Endothelial cell of umbilical vein (primary cell): Measurements from ENCODE around the gene AP4S1. TPM values are rescaled to one million over a fixed set of nuclear protein-coding genes. Genes with fewer than 3 reads are reported as not detected.

Experiments
- BruUV-seq: library from RNA; stranded (reverse); fragments of 400-500 nt; replicated peaks from 2 replicates; lab custom pipeline; 2021; lab: Mats Ljungman, UMichigan
- CTCF ChIA-PET: fragments of 300-600, 350-600 bp; sonication (Branson Sonifier 250); formaldehyde crosslinking; loops from one replicate; lab custom pipeline; 2021; ENCODE audit warnings: antibody characterized with exemption, inconsistent platforms; lab: Charles Lee
- POLR2A ChIA-PET: fragments of 300-600, 350-600 bp; sonication (Branson Sonifier 250); formaldehyde crosslinking; loops from one replicate; lab custom pipeline; 2021; ENCODE audit warnings: antibody characterized with exemption, inconsistent platforms; lab: Charles Lee
- DNase-seq: peaks from one replicate; pipeline ENCODE4 v3.0.0-alpha.2; 2011; ENCODE audit warnings: low read depth, low spot score
- FAIRE-seq: peaks from 2 replicates; lab custom pipeline; 2011; peaks lifted over from hg19 to GRCh38; lab: Jason Lieb, UNC
- H2AFZ ChIP-seq: 2 replicates; pipeline ENCODE4 v1.6.0; 2012; ENCODE audit warnings: low read depth, low read length, control low read depth, inconsistent platforms
- H3K27ac ChIP-seq: 2 replicates; pipeline ENCODE4 v1.5.1; 2011; ENCODE audit warnings: low read depth, mild to moderate bottlenecking, control low read depth, low read length, moderate library complexity; ENCODE audit not compliant: insufficient read depth
- H3K27me3 ChIP-seq, 2 experiments: 2 replicates each; pipeline versions ENCODE4 v1.6.0 to v1.6.1; 2011; ENCODE audit warnings: low read length in 2 of 2, mixed read lengths in 1 of 2; ENCODE audit not compliant: control insufficient read depth in 2 of 2, insufficient read depth in 2 of 2
- H3K36me3 ChIP-seq, 2 experiments: 2 replicates in 1 of 2; 3 replicates in 1 of 2; pipeline ENCODE4 v1.5.1; 2011; ENCODE audit warnings: low read length in 2 of 2, mild to moderate bottlenecking in 1 of 2, moderate library complexity in 1 of 2; ENCODE audit not compliant: control insufficient read depth in 2 of 2, insufficient read depth in 2 of 2; ENCODE audit errors: extremely low read depth in 1 of 2
- H3K4me1 ChIP-seq: 3 replicates; pipeline ENCODE4 v1.5.1; 2011; ENCODE audit warnings: mild to moderate bottlenecking, low read length; ENCODE audit not compliant: control insufficient read depth, insufficient read depth; ENCODE audit errors: extremely low read depth
- H3K4me2 ChIP-seq: 2 replicates; pipeline ENCODE4 v1.6.1; 2011; ENCODE audit warnings: low read length, control low read depth, mixed read lengths; ENCODE audit not compliant: insufficient read depth
- H3K4me3 ChIP-seq, 3 experiments: fragments of 200-600 bp in 1 of 3; sonication (generic), shearing (Covaris generic) in 1 of 3; replicated peaks in 1 of 3; 2 replicates each; pipeline ENCODE4 v1.5.1; 2011 to 2016; ENCODE audit warnings: control low read depth in 3 of 3, low read length in 3 of 3, mild to moderate bottlenecking in 2 of 3, inconsistent platforms in 1 of 3, low read depth in 1 of 3, moderate library complexity in 1 of 3; ENCODE audit not compliant: insufficient read depth in 1 of 3
- H3K79me2 ChIP-seq: 2 replicates; pipeline ENCODE4 v1.6.0; 2012; ENCODE audit warnings: low read length, inconsistent platforms; ENCODE audit not compliant: control insufficient read depth, insufficient read depth
- H3K9ac ChIP-seq: replicated peaks from 2 replicates; pipeline ENCODE3; 2011; ENCODE audit warnings: low read length, control low read depth; ENCODE audit not compliant: insufficient read depth; ENCODE audit errors: extremely low read depth
- H3K9me1 ChIP-seq: replicated peaks from 3 replicates; pipeline ENCODE4 v1.6.0; 2011; ENCODE audit warnings: mild to moderate bottlenecking, low read length; ENCODE audit not compliant: control insufficient read depth, insufficient read depth; ENCODE audit errors: extremely low read depth
- H3K9me3 ChIP-seq: replicated peaks from 2 replicates; pipeline ENCODE4 v1.5.1; 2012; ENCODE audit warnings: low read length, inconsistent platforms; ENCODE audit not compliant: control insufficient read depth, insufficient read depth
- H4K20me1 ChIP-seq: replicated peaks from 2 replicates; pipeline ENCODE3; 2011; ENCODE audit warnings: mild to moderate bottlenecking, low read length; ENCODE audit not compliant: control insufficient read depth, insufficient read depth; ENCODE audit errors: extremely low read depth
- CTCF ChIP-seq, 2 donors: IDR thresholded peaks; 1 replicate in 1 of 2; 2 replicates in 1 of 2; pipeline ENCODE4 v1.5.1; 2011; ENCODE audit warnings: low read length in 2 of 2, mild to moderate bottlenecking in 2 of 2, moderate library complexity in 2 of 2, control low read depth in 1 of 2, inconsistent platforms in 1 of 2, low read depth in 1 of 2; ENCODE audit not compliant: insufficient read depth in 1 of 2; ENCODE audit errors: extremely low read depth in 1 of 2
- EZH2 ChIP-seq: IDR thresholded peaks from 2 replicates; pipeline ENCODE4 v1.6.1; 2012; ENCODE audit warnings: borderline replicate concordance, low read depth, mild to moderate bottlenecking, moderate library complexity, low read length, inconsistent platforms; ENCODE audit not compliant: severe bottlenecking
- FOS ChIP-seq: IDR thresholded peaks from 2 replicates; pipeline ENCODE4 v1.6.1; 2011; ENCODE audit warnings: mild to moderate bottlenecking, low read length, moderate library complexity, borderline replicate concordance; ENCODE audit not compliant: insufficient read depth
- GATA2 ChIP-seq: IDR thresholded peaks from 2 replicates; pipeline ENCODE4 v1.7.0; 2011; ENCODE audit warnings: low read depth, mild to moderate bottlenecking, moderate library complexity, mixed read lengths, low read length; ENCODE audit not compliant: insufficient read length, insufficient read depth
- JUN ChIP-seq: IDR thresholded peaks from 2 replicates; pipeline ENCODE4 v1.6.1; 2011; ENCODE audit warnings: borderline replicate concordance, low read depth; ENCODE audit not compliant: insufficient read length, insufficient read depth
- MAX ChIP-seq: IDR thresholded peaks from 2 replicates; pipeline ENCODE4 v1.6.1; 2011; ENCODE audit not compliant: insufficient read depth, insufficient read length
- MYC ChIP-seq: IDR thresholded peaks from one replicate; pipeline ENCODE4 v1.6.1; 2011; ENCODE audit warnings: mild to moderate bottlenecking, low read depth, low read length
- POLR2AphosphoS5 ChIP-seq: IDR thresholded peaks from 2 replicates; pipeline ENCODE4 v1.6.1; 2012; ENCODE audit warnings: low read depth, mild to moderate bottlenecking, control low read depth, low read length, moderate library complexity; ENCODE audit not compliant: insufficient read depth
- dilution Hi-C: fragments of 300-500 bp; cut with MboI; formaldehyde crosslinking; loops from one replicate; pipeline ENCODE4 v1.15.0; 2019; ENCODE audit warnings: low sequenced_read_pairs; ENCODE audit not compliant: extremely low pct_ligation_motif_present
- intact Hi-C: fragments of 100-400 bp; cut with micrococcal nuclease; formaldehyde crosslinking; loops from one replicate; pipeline ENCODE4 v1.10.0; 2022
- polyA plus RNA-seq, 4 experiments: library from polyadenylated mRNA; depleted of rRNA in 3 of 4; stranded (reverse) in 3 of 4; unstranded in 1 of 4; fragments of >200 nt; gene quantifications; 2 replicates each; pipeline versions ENCODE4 v1.2.1 to v1.2.3, GENCODE V29; 2011 to 2012; ENCODE audit warnings: missing spikeins in 1 of 4
- total RNA-seq: library from RNA; stranded (reverse); gene quantifications from 2 replicates; pipeline ENCODE4 v1.2.3, GENCODE V29; 2021

AP4S1 gene
- total and polyA plus RNA-seq, 2 donors (not counting 3 experiments of a cell fraction or from before 2014, with no cell fraction given), result 2.8 to 7.2 TPM

- H3K27ac ChIP-seq, result no peak overlapping the region
- H3K79me2 ChIP-seq, result no peaks in the 10 kb centered on the region
- no TSS peak for BruUV-seq
- ChIA-PET POLR2A (no interaction called here), CTCF (interaction anchor here (1.4 kb wide), 1 partner anchor 71 kb away, joined by 4 read pairs; no protein-coding TSS in a partner anchor)
- no peaks in the 10 kb centered on the region for H3K27me3 ChIP-seq
- H3K36me3 ChIP-seq, result no peaks in the 10 kb centered on the region
- FAIRE-seq (no peak), DNase-seq (no peak)
- no peak overlapping the region for H3K4me3 ChIP-seq
- dilution Hi-C loops (no loop called here), intact Hi-C loops (no loop called here)
- H4K20me1 ChIP-seq, result no peaks in the 10 kb centered on the region
- no peaks in the 10 kb centered on the region for H3K9me1 ChIP-seq
- H3K4me1 ChIP-seq, result no peaks in the 10 kb centered on the region
- no peak overlapping the region for H3K4me2 ChIP-seq
- H2AFZ ChIP-seq, result no peak overlapping the region
- H3K9ac ChIP-seq, result no peak overlapping the region
- TF ChIP-seq FOS (no peak), POLR2AphosphoS5 (no peak), JUN (no peak), MAX (no peak), GATA2 (no peak), CTCF (IDR thresholded peaks at IDR 0.05; ENCODE audit: extremely low read depth in 1 of 2, insufficient read depth in 1 of 2, low read depth in 1 of 2, low read length in 2 of 2) (no peak), MYC (no peak), EZH2 (no peak)
- no peaks in the 10 kb centered on the region for H3K9me3 ChIP-seq
Measured at GRCh38 chr14:31059152-31059924, 33.9 kb downstream of the AP4S1 start.
